Mononuclear cell (primary cell): ENCODE measurements around the gene CNIH1. TPM values are rescaled to one million over a fixed set of nuclear protein-coding genes. Genes with fewer than 3 reads are reported as not detected.
"Not testable (repeated sequence)": the region's sequence is repeated elsewhere in the genome, so short reads cannot be mapped to it uniquely, and the experiment has no call there.

ENCODE experiments used
- H3K27me3 ChIP-seq: 2 replicates; pipeline ENCODE4 v1.6.0; 2011; ENCODE audit warnings: low read length, control low read depth; ENCODE audit not compliant: insufficient read depth
- H3K4me1 ChIP-seq: 2 replicates; pipeline ENCODE4 v1.5.1; 2011; ENCODE audit warnings: mild to moderate bottlenecking, low read length, control low read depth; ENCODE audit not compliant: insufficient read depth
- H3K4me3 ChIP-seq: 2 replicates; pipeline ENCODE4 v1.5.1; 2011; ENCODE audit warnings: mild to moderate bottlenecking, low read length, moderate library complexity
- H3K9me3 ChIP-seq: 2 replicates; pipeline ENCODE4 v1.5.1; 2011; ENCODE audit warnings: low read depth, mild to moderate bottlenecking, control low read depth, low read length
- total RNA-seq: library from RNA; depleted of rRNA; stranded (reverse); fragments of >200 nt; gene quantifications from one replicate; pipeline ENCODE4 v1.2.3, GENCODE V29; 2012

CNIH1 gene
- total RNA-seq, 1 donor: 108 TPM

- H3K4me3 ChIP-seq: no peak overlapping the region
- no peaks in the 10 kb centered on the region for H3K9me3 ChIP-seq
- no peaks in the 10 kb centered on the region for H3K4me1 ChIP-seq
- no peaks in the 10 kb centered on the region for H3K27me3 ChIP-seq
These were observed 34.7 kb upstream of the CNIH1 start for GRCh38 chr14:54475911-54476310.

GRCh38 chr14:54475187-54475899 is 34.2 kb upstream of the CNIH1 start:
- Histone ChIP-seq H3K4me3 (no peak overlapping the region), H3K27me3 (no peaks in the 10 kb centered on the region), H3K4me1 (no peaks in the 10 kb centered on the region), H3K9me3 (no peaks in the 10 kb centered on the region)

- H3K9me3 ChIP-seq: no peaks in the 10 kb centered on the region
- no peak overlapping the region for H3K4me3 ChIP-seq
- no peaks in the 10 kb centered on the region for H3K27me3 ChIP-seq
- no peaks in the 10 kb centered on the region for H3K4me1 ChIP-seq
These were observed 33.1 kb upstream of the CNIH1 start for GRCh38 chr14:54474232-54474793.

DNA sequence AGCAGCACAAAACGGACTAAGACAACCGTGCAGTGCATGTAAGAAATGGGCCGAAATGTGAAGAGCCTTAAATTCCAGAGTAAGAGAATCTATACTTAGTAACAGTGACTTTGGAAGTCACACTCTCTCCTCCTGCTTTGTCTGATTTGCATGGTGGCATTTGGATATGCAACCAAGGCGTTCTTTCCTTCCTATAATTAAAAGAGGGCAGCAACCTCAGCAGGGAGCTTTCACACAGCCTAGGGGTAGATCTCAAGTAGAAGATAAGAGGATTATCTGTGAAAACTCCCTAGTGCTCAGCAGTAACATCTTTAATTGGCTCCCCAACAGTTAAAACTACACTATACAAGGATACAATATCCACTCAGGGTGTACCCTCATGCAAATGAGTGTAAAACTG is 31.1 kb upstream of the CNIH1 start:
- H3K4me1 ChIP-seq: no peaks in the 10 kb centered on the region
- no peaks in the 10 kb centered on the region for H3K27me3 ChIP-seq
- peaks cover 8% of the 10 kb centered on the region for H3K9me3 ChIP-seq
- H3K4me3 ChIP-seq: no peak overlapping the region

- Histone ChIP-seq H3K27me3 (no peaks in the 10 kb centered on the region), H3K4me1 (no peaks in the 10 kb centered on the region), H3K4me3 (no peak overlapping the region), H3K9me3 (peaks cover 9% of the 10 kb centered on the region)
These were observed 30.5 kb upstream of the CNIH1 start for GRCh38 chr14:54471641-54472040.

- Histone ChIP-seq H3K4me1 (no peaks in the 10 kb centered on the region), H3K27me3 (no peaks in the 10 kb centered on the region), H3K9me3 (peaks cover 9% of the 10 kb centered on the region), H3K4me3 (no peak overlapping the region)
These were observed 29.5 kb upstream of the CNIH1 start for GRCh38 chr14:54470701-54471100.

DNA sequence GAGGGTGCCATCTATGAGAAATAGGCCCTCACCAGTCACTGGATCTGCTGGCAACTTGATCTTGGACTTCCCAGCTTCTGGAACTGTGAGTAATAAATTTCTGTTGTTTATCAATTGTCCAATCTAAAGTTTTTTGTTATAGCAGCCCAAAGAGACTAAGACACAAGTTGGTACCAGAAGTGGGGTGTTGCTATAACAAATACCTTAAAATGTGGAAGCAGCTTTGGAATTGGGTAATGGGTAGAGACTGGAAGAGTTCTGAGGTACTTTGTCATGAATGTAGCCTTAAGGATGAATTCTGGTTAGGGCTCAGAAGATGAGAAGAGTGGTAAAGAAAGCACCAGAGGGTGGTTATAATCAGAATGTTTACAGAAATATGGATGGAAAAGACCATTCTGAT is 26.1 kb upstream of the CNIH1 start:
- peaks cover 9% of the 10 kb centered on the region for H3K9me3 ChIP-seq

GRCh38 chr14:54465654-54466053 is 24.5 kb upstream of the CNIH1 start:
- Histone ChIP-seq H3K27me3 (no peaks in the 10 kb centered on the region), H3K4me3 (no peak overlapping the region), H3K4me1 (peaks cover 5% of the 10 kb centered on the region), H3K9me3 (peaks cover 9% of the 10 kb centered on the region)

More for the DNA sequence above, 26.1 kb upstream of the CNIH1 start:
- Histone ChIP-seq H3K4me1 (peaks cover 5% of the 10 kb centered on the region), H3K27me3 (no peaks in the 10 kb centered on the region), H3K4me3 (no peak overlapping the region)

DNA sequence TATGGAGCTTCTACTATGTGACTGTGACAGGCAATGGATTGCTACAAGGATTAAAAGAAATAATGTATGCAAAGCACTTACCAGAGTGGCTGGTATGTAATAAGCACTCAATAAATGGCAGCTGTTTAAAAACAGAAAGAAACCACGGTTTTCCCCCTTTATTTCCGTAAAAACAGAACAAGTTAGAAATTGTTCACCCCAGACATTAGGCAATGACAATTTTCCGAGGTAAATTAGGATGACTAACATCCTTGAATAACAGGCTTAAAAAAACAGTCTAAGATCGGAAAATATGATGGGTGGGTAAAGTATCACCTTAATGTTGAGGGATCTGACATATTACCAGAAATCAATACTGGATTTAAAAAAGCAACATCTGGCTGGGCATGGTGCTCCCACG is 20.9 kb upstream of the CNIH1 start:
- H3K4me3 ChIP-seq: no peak overlapping the region
- H3K4me1 ChIP-seq: peaks cover 5% of the 10 kb centered on the region

GRCh38 chr14:54459106-54459505 is 17.9 kb upstream of the CNIH1 start:
- H3K9me3 ChIP-seq: no peaks in the 10 kb centered on the region
- peaks cover 5% of the 10 kb centered on the region for H3K4me1 ChIP-seq

More for the DNA sequence above, 20.9 kb upstream of the CNIH1 start:
- H3K27me3 ChIP-seq: no peaks in the 10 kb centered on the region
- no peaks in the 10 kb centered on the region for H3K9me3 ChIP-seq

DNA sequence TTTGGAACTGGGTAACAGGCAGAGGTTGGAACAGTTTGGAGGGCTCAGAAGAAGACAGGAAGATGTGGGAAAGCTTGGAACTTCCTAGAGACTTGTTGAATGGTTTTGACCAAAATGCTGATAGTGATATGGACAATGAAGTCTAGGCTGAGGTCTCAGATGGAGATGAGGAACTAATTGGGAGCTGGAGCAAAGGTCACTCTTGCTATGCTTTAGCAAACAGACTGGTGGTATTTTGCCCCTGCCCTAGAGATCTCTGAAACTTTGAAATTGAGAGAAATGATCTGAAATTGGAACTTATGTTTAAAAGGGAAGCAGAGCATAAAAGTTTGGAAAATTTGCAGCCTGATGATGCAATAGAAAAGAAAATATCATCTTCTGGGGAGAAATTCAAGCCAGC is 17.4 kb upstream of the CNIH1 start:
- not testable (repeated sequence) for H3K9me3 ChIP-seq, H3K4me3 ChIP-seq, H3K27me3 ChIP-seq, H3K4me1 ChIP-seq

More at GRCh38 chr14:54459106-54459505, 17.9 kb upstream of the CNIH1 start:
- Histone ChIP-seq H3K4me3 (no peak overlapping the region), H3K27me3 (no peaks in the 10 kb centered on the region)

DNA sequence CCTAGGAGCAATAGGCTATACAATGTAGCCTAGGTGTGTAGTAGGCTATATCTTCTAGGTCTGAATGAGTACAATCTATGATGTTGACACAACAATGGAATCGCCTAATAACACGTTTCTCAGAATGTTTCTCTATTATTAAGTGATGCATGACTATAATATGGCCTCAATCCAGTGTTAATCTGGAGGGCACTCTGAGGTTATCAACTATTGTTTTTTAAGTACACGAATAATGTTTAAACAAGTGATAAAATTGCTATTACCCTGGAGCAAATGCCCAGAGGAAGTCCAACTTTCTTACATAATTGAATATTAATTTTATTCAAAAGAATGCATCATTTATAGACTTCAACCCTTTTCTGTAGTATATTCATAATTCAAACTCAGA is 16.4 kb upstream of the CNIH1 start:
- no peaks in the 10 kb centered on the region for H3K9me3 ChIP-seq
- H3K27me3 ChIP-seq: no peaks in the 10 kb centered on the region
- H3K4me1 ChIP-seq: peaks cover under 1% of the 10 kb centered on the region
- no peak overlapping the region for H3K4me3 ChIP-seq

GRCh38 chr14:54456820-54457608 is 15.8 kb upstream of the CNIH1 start:
- not testable (repeated sequence) for H3K4me3 ChIP-seq, H3K9me3 ChIP-seq, H3K4me1 ChIP-seq, H3K27me3 ChIP-seq

- H3K9me3 ChIP-seq: no peaks in the 10 kb centered on the region
- no peak overlapping the region for H3K4me3 ChIP-seq
- H3K27me3 ChIP-seq: no peaks in the 10 kb centered on the region
- H3K4me1 ChIP-seq: peaks cover 19% of the 10 kb centered on the region
These were observed 14.2 kb upstream of the CNIH1 start for GRCh38 chr14:54455363-54455762.

GRCh38 chr14:54453990-54454389 is 12.8 kb upstream of the CNIH1 start:
- not testable (repeated sequence) for H3K4me3 ChIP-seq, H3K27me3 ChIP-seq, H3K9me3 ChIP-seq
- H3K4me1 ChIP-seq: peaks cover 32% of the 10 kb centered on the region
